ENCODE measurements around the gene POLR2E.

The POLR2E gene

DNA sequence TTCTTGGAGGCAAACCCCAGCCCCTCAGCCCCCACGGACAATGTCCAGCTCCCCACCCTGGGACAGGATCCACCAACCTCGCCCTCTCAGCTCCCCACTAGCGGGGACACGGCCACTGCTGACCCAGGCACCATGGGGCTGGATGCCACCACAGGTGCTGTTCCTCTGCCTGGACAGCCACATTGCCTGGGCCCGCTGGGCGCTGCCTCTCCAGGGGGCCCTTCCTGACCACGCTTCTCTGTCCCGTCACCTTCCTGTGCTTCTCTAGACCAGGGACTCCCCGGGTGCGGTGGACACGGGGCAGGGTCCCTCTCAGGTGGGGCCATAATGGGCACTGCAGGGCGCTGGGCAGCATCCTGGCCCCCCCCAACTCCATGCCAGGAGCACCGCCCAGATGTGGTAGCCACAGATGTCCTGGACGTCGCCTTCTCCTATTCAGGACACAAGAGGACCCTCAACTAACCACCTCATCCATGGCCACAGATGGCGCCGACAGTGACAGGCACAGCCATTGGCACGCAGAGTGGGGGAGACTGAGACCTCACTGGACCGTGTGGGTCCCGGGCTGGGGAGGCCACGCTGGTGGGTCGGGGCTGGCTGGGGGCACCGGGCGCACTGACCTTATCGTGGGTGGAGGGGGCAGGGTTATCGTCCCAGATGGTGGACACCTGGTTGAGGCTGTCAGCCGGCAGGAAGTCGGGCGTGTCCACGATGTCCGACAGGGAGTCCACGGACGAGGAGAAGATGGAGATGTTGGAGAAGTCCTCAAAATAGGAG is 32.0 kb upstream of the POLR2E start:
- Histone ChIP-seq H3K27me3 (ENCODE audit: insufficient read depth, poor library complexity, severe bottlenecking) (no peaks in the 10 kb centered on the region), H3K27ac (ENCODE audit: poor library complexity, severe bottlenecking) (peak overlapping the region; percentile 36), H3K4me1 (ENCODE audit: insufficient read depth, poor library complexity, severe bottlenecking) (no peaks in the 10 kb centered on the region), H3K4me3 (ENCODE audit: severe bottlenecking) (no peak overlapping the region), H3K9me3 (ENCODE audit: severe bottlenecking) (no peaks in the 10 kb centered on the region), H3K36me3 (ENCODE audit: low read depth) (peaks cover 71% of the 10 kb centered on the region)
- ATAC-seq (ENCODE audit: low read depth) (no peak), DNase-seq (ENCODE audit: low spot score) (no peak)
- no peak for TF ChIP-seq CTCF (IDR thresholded peaks at IDR 0.05; ENCODE audit: poor library complexity, severe bottlenecking)

- Histone ChIP-seq H3K9me3 (ENCODE audit: severe bottlenecking) (no peaks in the 10 kb centered on the region), H3K27ac (ENCODE audit: poor library complexity, severe bottlenecking) (peak overlapping the region; percentile 36), H3K36me3 (ENCODE audit: low read depth) (peaks cover 85% of the 10 kb centered on the region), H3K27me3 (ENCODE audit: insufficient read depth, poor library complexity, severe bottlenecking) (no peaks in the 10 kb centered on the region), H3K4me3 (ENCODE audit: severe bottlenecking) (no peak overlapping the region), H3K4me1 (ENCODE audit: insufficient read depth, poor library complexity, severe bottlenecking) (no peaks in the 10 kb centered on the region)
- DNase-seq (ENCODE audit: low spot score) (no peak), ATAC-seq (ENCODE audit: low read depth) (no peak)
- no peak for TF ChIP-seq CTCF (IDR thresholded peaks at IDR 0.05; ENCODE audit: poor library complexity, severe bottlenecking)
Observed at GRCh38 chr19:1125601-1126467, 30.7 kb upstream of the POLR2E start.

GRCh38 chr19:1123885-1124677 is 28.9 kb upstream of the POLR2E start:
- peaks cover 90% of the 10 kb centered on the region for H3K36me3 ChIP-seq (ENCODE audit: low read depth)
- DNase-seq (ENCODE audit: low spot score) (no peak), ATAC-seq (ENCODE audit: low read depth) (no peak)
- no peaks in the 10 kb centered on the region for H3K27me3 ChIP-seq (ENCODE audit: insufficient read depth, poor library complexity, severe bottlenecking)
- no peak overlapping the region for H3K4me3 ChIP-seq (ENCODE audit: severe bottlenecking)
- TF ChIP-seq CTCF (IDR thresholded peaks at IDR 0.05; ENCODE audit: poor library complexity, severe bottlenecking) = no peak
- H3K4me1 ChIP-seq (ENCODE audit: insufficient read depth, poor library complexity, severe bottlenecking) = no peaks in the 10 kb centered on the region
- no peaks in the 10 kb centered on the region for H3K9me3 ChIP-seq (ENCODE audit: severe bottlenecking)
- no peak overlapping the region for H3K27ac ChIP-seq (ENCODE audit: poor library complexity, severe bottlenecking)

DNA sequence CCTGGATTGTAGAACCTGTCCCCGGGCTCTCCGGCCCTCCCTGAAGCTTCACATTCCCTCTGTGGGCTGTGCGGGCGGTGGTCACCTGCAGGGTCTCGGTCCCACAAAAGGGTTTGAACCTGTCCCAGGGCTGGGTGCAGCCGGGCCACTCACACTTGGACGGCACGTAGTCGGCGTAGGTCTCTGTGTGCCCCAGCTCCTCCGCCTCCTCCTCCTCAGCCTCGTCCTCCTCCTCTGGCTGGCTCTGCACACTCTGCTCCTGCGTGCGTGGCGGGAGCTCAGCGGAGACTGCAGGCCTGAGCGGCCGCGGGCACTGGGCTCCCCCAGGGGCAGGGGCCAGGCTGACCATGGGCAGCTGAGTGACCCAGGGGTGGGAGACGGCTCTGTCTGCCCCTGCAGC is 28.2 kb upstream of the POLR2E start:
- peaks cover 93% of the 10 kb centered on the region for H3K36me3 ChIP-seq (ENCODE audit: low read depth)
- no peak overlapping the region for H3K27ac ChIP-seq (ENCODE audit: poor library complexity, severe bottlenecking)
- H3K4me3 ChIP-seq (ENCODE audit: severe bottlenecking) = no peak overlapping the region
- no peaks in the 10 kb centered on the region for H3K9me3 ChIP-seq (ENCODE audit: severe bottlenecking)
- no peaks in the 10 kb centered on the region for H3K4me1 ChIP-seq (ENCODE audit: insufficient read depth, poor library complexity, severe bottlenecking)
- no peaks in the 10 kb centered on the region for H3K27me3 ChIP-seq (ENCODE audit: insufficient read depth, poor library complexity, severe bottlenecking)
- DNase-seq (ENCODE audit: low spot score) (no peak), ATAC-seq (ENCODE audit: low read depth) (no peak)
- TF ChIP-seq CTCF (IDR thresholded peaks at IDR 0.05; ENCODE audit: poor library complexity, severe bottlenecking) = no peak
